ENCODE measurements around the gene MYH8.

The MYH8 gene

GRCh38 chr17:10421900-10422542, at the start of gene MYH8:
MYH8 (minus strand) TSS chr17:10421950; CDS start chr17:10420227, 1,723 bp downstream.
- DNase-seq (ENCODE audit: low spot score), result no peak

GRCh38 chr17:10469459-10469858, 47.7 kb upstream of the MYH8 start, which contains the start of gene MYH4:
MYH4 (minus strand) TSS chr17:10469559; CDS start chr17:10466745, 2,814 bp downstream.
- no peak for DNase-seq (ENCODE audit: low spot score)

GRCh38 chr17:10463402-10463801, 41.7 kb upstream of the MYH8 start:
- DNase-seq (ENCODE audit: low spot score), result no peak

GRCh38 chr17:10460062-10460461, 38.3 kb upstream of the MYH8 start:
- DNase-seq (ENCODE audit: low spot score), result no peak

- no peak for DNase-seq (ENCODE audit: low spot score)
These were observed 37.0 kb upstream of the MYH8 start for GRCh38 chr17:10458701-10459100.

- no peak for DNase-seq (ENCODE audit: low spot score)
These were observed 36.2 kb upstream of the MYH8 start for GRCh38 chr17:10457952-10458351.

GRCh38 chr17:10447026-10447931, 25.5 kb upstream of the MYH8 start:
- DNase-seq (ENCODE audit: low spot score), result no peak

- DNase-seq (ENCODE audit: low spot score), result no peak
These were observed 18.1 kb upstream of the MYH8 start for GRCh38 chr17:10439816-10440215.

- no peak for DNase-seq (ENCODE audit: low spot score)
These were observed 13.3 kb upstream of the MYH8 start for GRCh38 chr17:10435096-10435495.

GRCh38 chr17:10429421-10430045, 7.8 kb upstream of the MYH8 start:
- no peak for DNase-seq (ENCODE audit: low spot score)

GRCh38 chr17:10428781-10429180, 7.0 kb upstream of the MYH8 start:
- DNase-seq (ENCODE audit: low spot score), result no peak

GRCh38 chr17:10421211-10421610, 539 bp downstream of the MYH8 start:
- DNase-seq (ENCODE audit: low spot score), result no peak

- no peak for DNase-seq (ENCODE audit: low spot score)
These were observed 939 bp downstream of the MYH8 start for GRCh38 chr17:10420811-10421210.

- DNase-seq (ENCODE audit: low spot score), result no peak
These were observed 4.3 kb downstream of the MYH8 start for GRCh38 chr17:10417431-10417830.

GRCh38 chr17:10415161-10415560, 6.6 kb downstream of the MYH8 start:
- no peak for DNase-seq (ENCODE audit: low spot score)

- DNase-seq (ENCODE audit: low spot score), result no peak
These were observed 18.2 kb downstream of the MYH8 start for GRCh38 chr17:10403589-10403988.

GRCh38 chr17:10398352-10398751, 23.4 kb downstream of the MYH8 start:
- DNase-seq (ENCODE audit: low spot score), result no peak

- DNase-seq (ENCODE audit: low spot score), result no peak
These were observed 25.1 kb downstream of the MYH8 start for GRCh38 chr17:10396524-10397163.

- no peak for DNase-seq (ENCODE audit: low spot score)
These were observed 27.4 kb downstream of the MYH8 start for GRCh38 chr17:10394201-10394887.

GRCh38 chr17:10392880-10393279, 28.9 kb downstream of the MYH8 start:
- DNase-seq (ENCODE audit: low spot score), result no peak

GRCh38 chr17:10385871-10386270, 35.9 kb downstream of the MYH8 start:
- no peak for DNase-seq (ENCODE audit: low spot score)

- DNase-seq (ENCODE audit: low spot score), result no peak
These were observed 37.6 kb downstream of the MYH8 start for GRCh38 chr17:10384175-10384574.

Measured in hepatic stellate cell (primary cell).